ENCODE results near the gene CXCR5.

GRCh38 chr11:118900535-118901384 lies 17.1 kb downstream of the CXCR5 start:
- no peak for TF ChIP-seq BHLHE40 (IDR thresholded peaks at IDR 0.05; ENCODE audit: borderline replicate concordance)
- TF ChIP-seq FOXK2 (IDR thresholded peaks at IDR 0.05) = no peak

All from HEK293T (cell line).